ENCODE measurements around the gene CDK2AP2. TPM values are rescaled to one million over a fixed set of nuclear protein-coding genes. Genes with fewer than 3 reads are reported as not detected.

Gene CDK2AP2
- total RNA-seq, 2 experiments from 2014 or later = 53.5 to 55.5 TPM

DNA sequence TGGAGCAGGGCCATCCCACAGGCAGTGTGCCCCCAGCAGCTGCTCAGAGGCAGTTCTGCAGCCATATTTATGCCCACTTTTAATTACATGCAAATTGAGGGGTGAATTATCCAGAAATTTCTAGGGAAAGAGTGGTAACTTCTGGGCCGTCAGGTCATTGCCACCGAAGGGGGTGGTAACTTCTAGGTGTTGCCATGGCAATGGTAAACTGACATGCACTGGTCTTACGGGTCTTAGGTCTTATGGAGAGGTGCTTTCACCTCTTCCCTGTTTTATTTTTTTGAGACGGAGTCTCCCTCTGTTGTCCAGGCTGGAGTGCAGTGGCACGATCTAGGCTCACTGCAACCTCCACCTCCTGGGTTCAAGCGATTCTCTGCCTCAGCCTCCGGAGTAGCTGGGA is 35.1 kb downstream of the CDK2AP2 start:
- no peaks in the 10 kb centered on the region for H3K9me3 Mint-ChIP-seq
- POLR2A ChIA-PET = interaction anchor here (1.1 kb wide), 1 partner anchor 14 kb away, joined by 4 read pairs; no protein-coding TSS in a partner anchor
- peaks cover 2% of the 10 kb centered on the region for H3K36me3 Mint-ChIP-seq (ENCODE audit: low read depth)
- H3K27ac Mint-ChIP-seq = no peak overlapping the region
- intact Hi-C loops (cut with micrococcal nuclease) = no loop called here
- TF ChIP-seq, protein P1, sequence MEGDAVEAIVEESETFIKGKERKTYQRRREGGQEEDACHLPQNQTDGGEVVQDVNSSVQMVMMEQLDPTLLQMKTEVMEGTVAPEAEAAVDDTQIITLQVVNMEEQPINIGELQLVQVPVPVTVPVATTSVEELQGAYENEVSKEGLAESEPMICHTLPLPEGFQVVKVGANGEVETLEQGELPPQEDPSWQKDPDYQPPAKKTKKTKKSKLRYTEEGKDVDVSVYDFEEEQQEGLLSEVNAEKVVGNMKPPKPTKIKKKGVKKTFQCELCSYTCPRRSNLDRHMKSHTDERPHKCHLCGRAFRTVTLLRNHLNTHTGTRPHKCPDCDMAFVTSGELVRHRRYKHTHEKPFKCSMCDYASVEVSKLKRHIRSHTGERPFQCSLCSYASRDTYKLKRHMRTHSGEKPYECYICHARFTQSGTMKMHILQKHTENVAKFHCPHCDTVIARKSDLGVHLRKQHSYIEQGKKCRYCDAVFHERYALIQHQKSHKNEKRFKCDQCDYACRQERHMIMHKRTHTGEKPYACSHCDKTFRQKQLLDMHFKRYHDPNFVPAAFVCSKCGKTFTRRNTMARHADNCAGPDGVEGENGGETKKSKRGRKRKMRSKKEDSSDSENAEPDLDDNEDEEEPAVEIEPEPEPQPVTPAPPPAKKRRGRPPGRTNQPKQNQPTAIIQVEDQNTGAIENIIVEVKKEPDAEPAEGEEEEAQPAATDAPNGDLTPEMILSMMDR (IDR thresholded peaks at IDR 0.05) = no peak
- H3K4me1 Mint-ChIP-seq (ENCODE audit: low read depth) = peaks cover 8% of the 10 kb centered on the region
- CTCF ChIA-PET = interaction anchor here (1.6 to 2.2 kb wide), 2 partner anchors 11 to 127 kb away, joined by 5 to 6 read pairs; partner anchors contain the start of gene AIP
- ATAC-seq = no peak
- H3K27me3 Mint-ChIP-seq = no peaks in the 10 kb centered on the region
- DNase-seq = no peak
- H3K4me3 Mint-ChIP-seq = no peak overlapping the region

DNA sequence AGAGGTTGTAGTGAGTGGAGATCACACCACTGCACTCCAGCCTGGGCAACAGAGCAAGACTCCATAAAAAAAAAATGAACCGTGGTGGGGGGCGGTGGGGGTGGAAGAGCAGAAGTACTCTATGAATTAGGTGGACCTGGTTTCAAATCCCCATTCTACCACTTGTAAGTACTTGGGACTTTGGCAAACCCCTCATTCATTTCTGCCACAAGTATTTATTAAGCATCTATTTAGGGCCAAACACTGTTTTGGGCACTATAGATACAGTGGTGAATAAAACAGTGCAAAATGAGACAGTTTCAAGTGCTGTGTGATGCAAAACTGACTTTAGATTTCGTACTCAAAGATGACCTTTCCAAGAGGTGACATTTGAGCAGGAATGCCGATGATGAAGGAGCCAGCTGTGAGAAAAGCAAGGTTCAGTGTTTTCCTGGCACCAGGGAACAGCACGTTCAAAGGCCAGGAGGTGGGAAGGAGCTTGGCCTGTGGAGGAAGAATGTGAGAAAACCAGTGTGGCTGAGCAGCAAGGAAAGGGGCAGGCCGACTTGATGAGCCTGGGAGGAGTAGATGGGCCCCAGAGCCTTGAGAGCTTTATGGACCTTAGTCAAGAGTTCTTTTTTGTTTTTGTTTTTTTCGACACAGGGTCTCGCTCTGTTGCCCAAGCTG is 37.5 kb downstream of the CDK2AP2 start:
- Mint-ChIP-seq H3K27me3 (no peaks in the 10 kb centered on the region), H3K9me3 (no peaks in the 10 kb centered on the region), H3K27ac (peak overlapping the region; percentile 6), H3K36me3 (ENCODE audit: low read depth) (peaks cover 5% of the 10 kb centered on the region), H3K4me1 (ENCODE audit: low read depth) (peaks cover 26% of the 10 kb centered on the region), H3K4me3 (peak overlapping the region; percentile 95)
- ChIA-PET POLR2A (interaction anchor here (1.6 to 7.2 kb wide), 2 partner anchors 11 to 16 kb away, joined by 7 to 81 read pairs; partner anchors contain the start of gene AIP), CTCF (interaction anchor here (0.7 to 1.5 kb wide), 5 partner anchors 10 to 89 kb away, joined by 3 read pairs; partner anchors contain the start of gene AIP)
- intact Hi-C loops (cut with micrococcal nuclease) = no loop called here
- no peak for DNase-seq
- TF ChIP-seq, protein P1 (IDR thresholded peaks at IDR 0.05) = no peak
- ATAC-seq = no peak

DNA sequence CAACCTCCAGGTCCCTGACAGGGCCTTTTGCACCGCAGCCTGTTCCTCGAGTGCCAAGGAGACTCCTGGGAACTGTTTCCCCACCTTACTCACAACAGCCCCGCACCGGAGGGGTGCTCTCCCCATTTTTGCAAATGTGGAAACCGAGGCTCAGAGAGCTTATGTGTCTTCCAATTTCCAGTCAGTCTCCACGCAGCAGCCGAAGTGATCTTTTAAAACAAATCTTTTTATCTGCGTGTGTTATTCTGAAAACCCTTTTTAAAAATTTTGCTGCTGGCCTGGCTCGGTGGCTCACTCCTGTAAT is 38.5 kb downstream of the CDK2AP2 start:
- no peak for ATAC-seq
- Mint-ChIP-seq H3K27ac (peak overlapping the region; percentile 87), H3K36me3 (ENCODE audit: low read depth) (peaks cover 11% of the 10 kb centered on the region), H3K4me3 (peak overlapping the region; percentile 95), H3K4me1 (ENCODE audit: low read depth) (peaks cover 30% of the 10 kb centered on the region), H3K9me3 (no peaks in the 10 kb centered on the region), H3K27me3 (no peaks in the 10 kb centered on the region)
- TF ChIP-seq, protein P1 (IDR thresholded peaks at IDR 0.05) = no peak
- intact Hi-C loops (cut with micrococcal nuclease) = no loop called here
- DNase-seq = no peak
- ChIA-PET POLR2A (interaction anchor here (1.0 to 7.2 kb wide), 6 partner anchors 12 to 49 kb away, joined by 4 to 83 read pairs (median 8); partner anchors contain the start of genes AIP and PTPRCAP), CTCF (interaction anchor here (0.7 to 2.4 kb wide), 6 partner anchors 9 to 78 kb away, joined by 3 to 18 read pairs (median 4); partner anchors contain the start of genes CDK2AP2, PPP1CA, PTPRCAP and RAD9A)

DNA sequence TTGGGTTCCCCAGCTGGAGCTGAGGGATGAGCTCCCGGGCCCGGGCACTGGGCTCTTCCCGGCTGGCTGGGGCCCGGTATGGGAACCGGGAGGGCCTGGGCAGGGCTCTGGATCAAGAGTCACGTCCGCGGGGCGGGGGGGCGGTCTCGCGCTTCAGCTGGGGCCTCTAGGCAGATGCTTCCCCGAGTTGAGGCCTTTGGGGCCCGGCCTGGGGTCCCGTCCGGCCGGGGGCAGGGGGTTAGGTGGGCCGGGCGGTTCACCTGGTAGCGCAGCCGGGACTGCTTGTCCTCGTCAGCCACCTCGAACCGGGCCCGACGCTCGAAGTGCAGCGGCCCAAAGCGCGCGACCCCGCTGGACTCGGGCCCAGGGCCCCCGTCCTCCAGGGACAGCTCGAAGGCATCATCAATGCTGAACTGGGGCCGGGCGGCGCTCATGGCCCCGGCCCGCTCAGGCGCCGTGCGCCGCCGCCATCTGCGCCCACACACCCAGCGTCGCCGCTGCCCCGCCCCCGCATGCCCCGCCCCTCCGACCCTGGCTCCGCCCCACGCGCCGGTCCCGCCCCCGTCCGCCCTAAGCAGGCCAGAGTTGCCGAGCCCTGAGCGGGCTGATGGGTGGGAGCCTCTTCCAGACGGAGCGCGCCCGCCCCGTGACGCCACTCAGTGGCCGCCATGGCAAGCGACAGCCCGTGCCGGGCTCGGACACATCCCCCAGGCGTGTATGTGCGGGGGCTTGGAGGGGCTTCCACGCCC is 39.0 kb downstream of the CDK2AP2 start, which contains the start of gene TMEM134:
Gene TMEM134, minus strand, starts transcription at position 493 of the 749 bp plus-strand sequence. Its CDS starts 59 bp downstream, at position 434.
- Mint-ChIP-seq H3K4me3 (peak within 1 kb of the TSS; percentile 95), H3K27ac (peak within 1 kb of the TSS; percentile 92), H3K9me3 (no peaks in the 10 kb centered on the region), H3K4me1 (ENCODE audit: low read depth) (peaks cover 34% of the 10 kb centered on the region), H3K36me3 (ENCODE audit: low read depth) (peaks cover 11% of the 10 kb centered on the region), H3K27me3 (no peaks in the 10 kb centered on the region)
- ChIA-PET POLR2A (interaction anchor here (0.6 to 7.2 kb wide), 16 partner anchors 7 to 145 kb away, joined by 3 to 83 read pairs (median 4); partner anchors contain the start of genes AIP, CABP4, PPP1CA and PTPRCAP), CTCF (interaction anchor here (0.7 to 2.4 kb wide), 13 partner anchors 8 to 123 kb away, joined by 3 to 18 read pairs (median 4); partner anchors contain the start of genes CDK2AP2, PPP1CA, PTPRCAP and RAD9A)
- DNase-seq (peak; percentile 94), ATAC-seq (peak; percentile 86)
- TF ChIP-seq, protein P1 (IDR thresholded peaks at IDR 0.05) = peak; percentile 28
- intact Hi-C loops (cut with micrococcal nuclease) = no loop called here
